Keratinocyte (primary cell): ENCODE measurements around the gene OR2B6.
"Not testable (repeated sequence)": the region's sequence is repeated elsewhere in the genome, so short reads cannot be mapped to it uniquely, and the experiment has no call there.

Source experiments
- CTCF ChIP-seq, 3 experiments: IDR thresholded peaks in 1 of 3; conservative IDR thresholded peaks in 1 of 3; optimal IDR thresholded peaks in 1 of 3; 2 replicates in 2 of 3; 3 replicates in 1 of 3; pipeline versions ENCODE3 to v1.5.1; 2011; ENCODE audit warnings: low read length in 3 of 3, mild to moderate bottlenecking in 3 of 3, moderate library complexity in 2 of 3, control low read depth in 1 of 3, inconsistent platforms in 1 of 3; ENCODE audit not compliant: insufficient read depth in 2 of 3; ENCODE audit errors: extremely low read depth in 1 of 3
- EZH2 ChIP-seq: IDR thresholded peaks from one replicate; pipeline ENCODE4 v1.6.1; 2012; ENCODE audit warnings: inconsistent platforms, mild to moderate bottlenecking, low read length, moderate library complexity

- TF ChIP-seq CTCF (optimal IDR thresholded peaks at IDR 0.05 in 1 of 3, IDR thresholded peaks at IDR 0.05 in 1 of 3, conservative IDR thresholded peaks at IDR 0.05 in 1 of 3; ENCODE audit: extremely low read depth in 1 of 3, insufficient read depth in 2 of 3, low read length in 3 of 3); EZH2: not testable (repeated sequence)
Observed at GRCh38 chr6:27928041-27928440, 29.0 kb upstream of the OR2B6 start.
